NCI-H187 treated with DMSO at 0.1 percent for 48 hours (cell line): ENCODE measurements around the gene SMAD3.

Source experiments
- DNase-seq: peaks from one replicate; lab custom pipeline; 2025; lab: John Stamatoyannopoulos, UW

The SMAD3 gene

DNA sequence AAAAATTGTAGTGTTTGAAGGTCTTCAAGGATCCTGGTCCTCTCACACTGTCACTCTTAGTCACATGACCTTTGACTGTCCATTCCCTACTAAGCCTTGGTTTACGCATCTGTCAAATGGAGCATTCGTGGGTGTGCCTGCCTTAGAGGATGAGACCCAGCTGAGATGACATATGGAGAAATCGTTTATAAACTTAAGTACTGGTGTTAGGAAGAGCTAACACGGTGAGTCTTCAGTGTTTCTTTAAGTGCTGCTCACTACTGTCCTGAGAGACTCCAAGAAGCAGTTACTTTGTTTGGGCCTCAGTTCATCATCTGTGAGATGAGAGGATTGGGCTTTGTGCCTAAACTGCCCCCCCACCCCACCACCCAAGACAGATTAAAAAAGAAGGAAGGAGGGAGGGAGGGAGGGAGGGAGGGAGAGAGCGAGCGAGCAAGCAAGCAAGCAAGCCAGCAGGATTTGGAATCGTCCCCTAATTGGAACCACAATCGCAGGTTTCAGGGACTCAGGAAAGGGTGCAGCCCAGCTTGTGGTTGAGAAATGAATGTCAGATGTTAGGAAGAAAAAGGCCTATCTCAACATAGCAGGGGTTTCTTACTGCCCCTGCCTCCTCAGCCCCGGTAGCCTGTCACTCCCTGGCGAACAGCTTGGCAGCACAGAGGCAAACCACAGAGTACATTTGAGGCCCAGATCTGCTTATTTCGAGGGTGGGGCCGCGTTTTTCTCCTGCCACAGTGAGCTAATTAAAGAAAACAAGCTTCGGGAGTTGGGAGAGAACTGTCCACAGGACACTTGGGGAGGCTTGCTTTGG, 32.7 kb downstream of the SMAD3 start:
- DNase-seq = no peak

DNA sequence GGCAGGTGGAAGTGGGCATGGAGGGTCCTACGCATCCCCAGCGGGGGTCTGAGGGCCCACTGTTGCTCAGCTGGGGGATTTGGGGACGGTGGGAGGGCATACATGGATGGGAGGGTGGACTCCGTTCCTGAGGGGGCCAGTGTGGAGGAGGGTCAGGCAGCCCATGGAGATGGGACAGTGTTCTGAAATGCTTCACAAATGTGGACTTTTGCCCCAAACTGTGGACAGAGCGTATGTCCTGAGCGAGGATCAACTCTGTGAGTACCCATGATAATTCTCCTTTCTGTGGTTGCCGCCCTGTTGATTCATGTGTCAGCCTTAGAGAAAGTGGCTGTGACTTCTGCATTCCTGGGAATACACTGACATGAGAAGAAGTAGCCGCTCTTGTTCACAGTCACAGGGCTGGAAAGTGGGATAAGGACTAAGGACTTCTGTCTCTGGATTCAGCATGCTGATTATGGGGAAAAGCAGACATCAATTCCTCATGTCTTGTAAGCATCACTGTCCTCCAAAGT, 33.4 kb downstream of the SMAD3 start:
- no peak for DNase-seq

DNA sequence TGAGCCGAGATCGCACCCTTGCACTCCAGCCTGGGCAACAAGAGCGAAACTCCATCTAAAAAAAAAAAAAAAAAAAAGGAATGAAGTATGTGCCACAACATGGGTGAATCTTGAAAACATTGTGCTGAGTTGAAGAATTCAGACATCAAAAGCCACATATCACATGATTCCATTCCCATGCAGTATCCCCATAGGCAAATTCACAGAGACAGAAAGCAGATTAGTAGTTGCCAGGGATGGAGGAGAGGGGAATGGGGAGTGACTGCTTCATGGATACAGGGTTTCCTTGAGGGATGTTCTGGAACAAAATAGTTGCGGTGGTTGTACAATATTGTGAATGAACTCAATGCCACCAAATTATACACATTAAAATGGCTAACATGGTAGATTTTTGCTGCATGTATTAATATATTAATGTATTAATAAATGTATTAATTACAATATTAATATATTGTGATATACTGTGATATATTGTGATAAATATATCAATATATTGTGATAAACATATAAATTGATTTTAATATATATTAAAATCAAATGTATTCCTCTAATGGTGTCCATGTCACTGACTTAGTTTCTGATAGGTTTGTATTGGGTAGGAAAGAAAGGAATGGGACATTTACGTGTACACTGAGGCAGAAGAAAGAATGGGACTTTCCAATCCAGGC, 34.9 kb downstream of the SMAD3 start:
- no peak for DNase-seq

GRCh38 chr15:67100801-67101581, 35.6 kb downstream of the SMAD3 start:
- DNase-seq = no peak

DNA sequence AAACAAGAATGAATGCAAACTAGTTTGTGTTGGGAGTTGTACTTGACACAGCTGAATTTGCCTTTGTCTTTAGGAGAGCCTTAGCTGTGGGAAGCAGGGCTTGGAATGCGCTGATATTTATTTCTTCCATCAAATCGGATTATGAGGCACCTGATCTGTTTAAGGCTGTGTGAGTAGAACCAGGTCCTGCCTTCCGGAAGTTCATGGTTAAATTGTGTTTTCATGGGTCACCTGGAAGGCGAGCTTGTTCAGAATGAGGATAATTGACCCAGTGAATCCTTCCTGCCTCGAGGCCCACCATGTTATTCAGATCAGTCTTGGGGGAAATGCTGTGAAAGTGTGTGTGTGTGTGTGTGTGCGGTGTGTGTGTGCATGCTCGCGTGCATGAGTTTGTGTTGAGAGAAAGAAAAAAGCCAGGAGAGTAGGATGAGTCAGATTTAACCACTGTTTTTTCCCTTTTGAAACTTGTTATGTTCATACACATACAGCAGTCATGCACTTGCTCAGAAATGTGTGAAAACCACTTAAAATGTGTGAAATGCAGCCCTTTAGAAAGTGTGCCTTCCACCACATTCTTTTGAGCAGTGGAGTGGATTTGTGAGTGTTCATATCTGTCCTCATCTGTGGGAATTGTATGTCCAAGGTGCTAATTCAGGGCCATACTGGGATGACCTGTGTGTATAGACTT, 36.7 kb downstream of the SMAD3 start:
- no peak for DNase-seq

- no peak for DNase-seq
Observed at GRCh38 chr15:67102599-67102929, 37.2 kb downstream of the SMAD3 start.

GRCh38 chr15:67103021-67103420, 37.6 kb downstream of the SMAD3 start:
- no peak for DNase-seq

- DNase-seq = no peak
Observed at GRCh38 chr15:67103432-67103831, 38.0 kb downstream of the SMAD3 start.

- DNase-seq = no peak
Observed at GRCh38 chr15:67103869-67104268, 38.5 kb downstream of the SMAD3 start.

DNA sequence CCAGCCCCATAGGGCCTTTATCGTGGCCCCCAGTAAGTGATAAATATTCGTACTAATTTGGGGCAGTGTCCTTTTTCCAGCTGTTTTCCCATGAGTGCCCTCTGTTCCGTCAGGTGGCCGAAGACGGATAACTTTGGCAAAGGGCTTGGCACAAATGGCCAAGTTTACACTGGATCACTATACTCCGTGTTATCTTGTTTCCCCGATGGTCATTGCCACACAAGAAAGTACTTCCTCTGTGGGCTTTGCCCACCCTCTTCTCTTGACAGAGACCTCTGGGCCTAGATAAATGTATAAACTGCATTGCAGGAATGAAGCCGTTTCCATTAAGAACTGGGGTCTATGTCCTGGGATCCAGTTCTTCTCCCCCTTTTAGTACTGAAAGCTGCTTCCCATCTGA, 39.1 kb downstream of the SMAD3 start:
- no peak for DNase-seq

DNA sequence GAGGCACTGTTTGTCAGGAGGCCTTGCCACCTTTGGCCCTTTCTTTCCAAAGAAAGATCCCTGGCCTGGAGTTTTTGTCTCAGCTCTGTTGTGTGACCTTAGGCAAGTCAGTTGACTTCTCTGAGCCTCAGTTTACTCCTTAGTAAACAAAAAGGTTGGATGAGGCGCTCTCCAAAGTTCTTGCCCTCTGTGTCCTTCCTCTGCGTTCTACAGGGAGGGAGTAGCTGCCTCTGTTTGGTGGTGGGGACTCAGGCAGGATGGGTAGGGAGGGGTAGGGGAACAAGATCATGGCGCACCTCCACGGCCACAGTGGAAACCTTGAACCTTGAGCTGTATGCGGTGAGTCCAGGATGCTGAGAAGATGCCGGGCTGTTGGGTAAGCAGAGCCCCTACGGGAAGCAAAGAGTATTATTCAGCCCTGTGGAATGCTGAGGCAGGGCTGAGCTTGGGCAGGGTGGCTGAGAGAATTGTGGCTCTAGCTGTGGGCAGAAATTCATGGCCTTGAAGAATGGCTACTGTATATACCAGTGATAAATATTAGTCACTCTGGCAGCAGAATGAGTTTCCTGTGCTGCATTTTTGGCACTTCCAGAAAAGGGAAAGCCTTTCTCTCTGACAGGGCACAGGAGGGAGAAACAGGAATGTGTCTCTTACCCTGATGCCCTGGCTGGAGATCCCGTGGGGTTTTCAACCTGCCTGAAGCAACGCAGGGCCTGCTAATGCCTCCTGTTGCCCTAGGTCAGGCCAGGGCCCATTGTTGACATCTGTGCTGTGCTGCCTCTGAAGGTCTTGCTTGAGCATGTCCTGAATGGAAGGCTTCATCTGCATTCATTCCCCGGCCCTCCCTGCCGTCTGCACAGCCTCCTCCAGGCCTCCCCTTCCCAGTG, 39.9 kb downstream of the SMAD3 start:
- no peak for DNase-seq

DNA sequence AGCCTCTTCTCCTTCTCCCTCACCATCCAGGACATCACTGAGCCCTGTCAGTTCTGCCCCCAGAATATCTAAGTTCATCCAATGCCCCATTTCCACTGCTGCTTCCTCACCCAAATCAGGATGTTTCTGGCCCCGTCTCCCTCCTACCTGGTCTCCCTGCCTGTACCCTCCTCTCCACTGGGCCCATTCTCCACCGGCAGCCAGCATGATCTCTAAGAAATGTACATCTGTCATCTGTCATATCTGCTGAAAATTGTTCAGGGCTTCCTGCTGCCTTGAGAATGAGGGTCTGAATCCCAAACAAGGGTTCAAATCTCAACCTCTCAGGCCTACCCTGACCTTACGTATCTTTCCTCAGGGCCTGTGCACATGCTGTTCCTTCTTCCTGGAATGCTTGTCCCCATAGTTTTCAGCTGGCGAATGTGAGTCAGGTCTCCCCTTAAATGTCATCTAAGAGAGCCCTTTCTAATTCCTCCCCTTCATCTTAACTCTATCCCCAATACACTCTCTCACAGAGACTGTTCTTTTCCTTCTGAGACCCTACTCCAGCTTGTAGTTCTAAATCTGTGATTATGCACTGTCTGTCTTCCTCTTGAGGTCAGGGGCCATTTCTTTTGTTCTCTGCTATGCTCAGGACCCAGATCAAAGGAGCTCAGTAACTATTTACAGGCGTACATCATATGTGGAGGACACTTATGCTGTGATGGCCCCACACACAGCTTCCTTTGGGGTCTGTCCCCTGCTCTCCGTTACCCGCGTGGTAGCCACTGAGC, 40.8 kb downstream of the SMAD3 start:
- DNase-seq = no peak

DNA sequence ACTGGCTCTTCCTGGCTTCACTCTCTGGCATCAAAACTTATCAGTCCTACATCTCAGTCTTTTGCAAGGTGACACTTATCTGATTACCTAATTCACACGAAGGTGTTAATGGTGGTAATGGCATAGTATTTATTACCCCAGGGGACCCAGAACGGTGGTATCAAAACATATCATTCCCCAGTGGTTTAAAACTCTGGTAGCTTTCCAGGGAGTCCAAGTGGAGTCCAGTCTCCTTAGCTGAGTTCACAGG, 41.3 kb downstream of the SMAD3 start:
- DNase-seq = no peak

- no peak for DNase-seq
Observed at GRCh38 chr15:67107014-67107812, 41.8 kb downstream of the SMAD3 start.

DNA sequence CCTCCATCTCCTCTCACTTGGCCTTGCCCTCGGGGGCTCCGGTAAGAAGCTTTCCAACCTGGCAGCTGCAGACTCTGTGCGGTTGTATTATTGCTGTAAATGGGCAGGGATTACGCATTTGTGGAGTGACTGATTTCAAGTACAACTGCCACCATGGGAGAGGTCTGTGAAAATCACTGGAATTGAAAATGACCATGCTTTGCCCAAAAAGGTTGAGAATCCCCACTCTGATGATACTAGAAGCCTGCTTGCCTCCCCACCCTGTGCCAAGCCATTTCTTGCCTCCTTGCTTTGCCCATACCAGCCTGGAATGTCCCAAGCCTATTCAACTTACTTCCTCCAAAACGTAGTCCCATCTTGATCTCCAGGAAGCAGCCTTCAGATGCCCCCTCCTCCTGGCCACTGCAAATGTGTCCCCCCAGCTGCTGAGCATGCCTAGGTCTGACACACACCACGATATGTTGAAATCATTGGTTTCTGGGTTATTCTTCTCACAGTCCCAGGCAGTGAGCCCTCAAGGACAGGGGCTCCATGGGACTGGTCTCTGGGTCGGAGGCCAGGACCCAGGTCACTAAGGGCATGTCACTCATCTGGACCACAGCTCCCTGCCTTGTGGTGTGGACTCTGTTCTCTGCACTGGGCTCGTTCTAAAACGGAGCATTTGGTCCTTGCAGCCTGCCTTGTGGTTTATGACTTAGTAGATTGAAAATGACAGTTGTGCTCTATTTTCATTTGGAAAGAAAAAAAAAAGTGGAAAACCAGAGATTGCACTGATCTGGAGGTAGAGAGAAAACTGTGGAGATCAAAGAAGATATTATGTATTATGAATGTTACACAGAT, 42.9 kb downstream of the SMAD3 start:
- no peak for DNase-seq

DNA sequence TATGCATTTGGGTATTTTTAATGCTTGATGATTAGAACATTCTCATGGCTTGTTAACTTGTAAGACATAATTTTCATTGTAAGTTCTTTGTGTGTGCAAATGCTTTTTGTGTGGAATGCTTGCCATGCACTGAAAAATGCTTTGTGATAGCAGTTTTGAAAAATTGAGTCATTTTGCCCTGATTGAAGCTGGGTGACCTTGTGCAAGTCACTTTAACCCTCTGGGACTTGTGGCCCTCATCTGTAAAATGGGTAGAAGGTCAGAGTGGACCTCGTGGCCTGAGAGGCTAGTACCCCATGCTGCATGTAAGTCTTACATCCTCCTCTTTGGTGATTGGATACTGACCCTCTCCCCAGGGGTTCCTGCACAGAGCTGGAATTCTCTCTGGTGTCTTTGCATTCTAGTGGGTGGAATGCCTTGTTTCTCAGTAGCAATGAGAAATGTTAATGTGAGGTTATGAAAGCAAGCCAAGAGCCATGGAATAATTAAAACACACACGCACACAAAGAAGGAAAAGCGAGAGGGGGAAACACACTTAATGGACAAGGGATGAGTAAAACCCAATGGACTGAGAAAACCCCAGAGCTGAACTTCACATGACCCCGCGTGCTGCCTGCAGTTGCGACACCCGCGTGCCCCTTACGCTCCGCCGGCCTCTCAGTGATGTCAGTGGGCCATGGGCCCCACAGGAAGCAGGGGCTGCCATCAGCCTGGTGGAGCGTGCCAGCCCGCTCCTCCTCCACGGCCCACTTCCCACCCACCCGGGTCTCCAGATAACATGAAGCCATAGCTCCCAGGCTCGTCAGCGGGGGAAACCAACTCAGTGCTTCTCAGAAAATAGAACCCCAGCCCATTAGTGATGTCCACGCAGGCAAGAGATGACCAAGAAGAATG, 44.0 kb downstream of the SMAD3 start:
- no peak for DNase-seq

DNA sequence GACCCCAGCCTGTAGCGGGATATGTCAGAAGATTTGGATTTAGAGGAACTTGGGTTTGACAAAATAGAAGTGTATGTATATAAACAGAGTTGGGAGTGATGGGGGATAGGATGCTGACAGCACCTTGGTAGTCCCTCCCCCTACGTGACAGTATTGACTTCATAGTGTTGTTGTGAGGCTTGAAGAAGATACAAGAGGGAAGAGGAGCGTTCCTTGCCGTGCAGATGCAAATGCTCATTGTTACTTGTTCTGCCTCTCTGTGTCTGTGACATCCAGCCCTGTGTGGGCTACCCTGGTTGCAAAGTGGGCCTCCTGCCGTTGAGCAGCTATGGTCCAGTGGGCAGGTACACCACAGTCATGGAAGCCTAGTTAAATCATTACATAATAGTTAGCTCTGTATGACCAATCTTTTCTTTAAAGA, 45.0 kb downstream of the SMAD3 start:
- DNase-seq = no peak
